Measurements from ENCODE around the gene SRGAP3.

The SRGAP3 gene

DNA sequence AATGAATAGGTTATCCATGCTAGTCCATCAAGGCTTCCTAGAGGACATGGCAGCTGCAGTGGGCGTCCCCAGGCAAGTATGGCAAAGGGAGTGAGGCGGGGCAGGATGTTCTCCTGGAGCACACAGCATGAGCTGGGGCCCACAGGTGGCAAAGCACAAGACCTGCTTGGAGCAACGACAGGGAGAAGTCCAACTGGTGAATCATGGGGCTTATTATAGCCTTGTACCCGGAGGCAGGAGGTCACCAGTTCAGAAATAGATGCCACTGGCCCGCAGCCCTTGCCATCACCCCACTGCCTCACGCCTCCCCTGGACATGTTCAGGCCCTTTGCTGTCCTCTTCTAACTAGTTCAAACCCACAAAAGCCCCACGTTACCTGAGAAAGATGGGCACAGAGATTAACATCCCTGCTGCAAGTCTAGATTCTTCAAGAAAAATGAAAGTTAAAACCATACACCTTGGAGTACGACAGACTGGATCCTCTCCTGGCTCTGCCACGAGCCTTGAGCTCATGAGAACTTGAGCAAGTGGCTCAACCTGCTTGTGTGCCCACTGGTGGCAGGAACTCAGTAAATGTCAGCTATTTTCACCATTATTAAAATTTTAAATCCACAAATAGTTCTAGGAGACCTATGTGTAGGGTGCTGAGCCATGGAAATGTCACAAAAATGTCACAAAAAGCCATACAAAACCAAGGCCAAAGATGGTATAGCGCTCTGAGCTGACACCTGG lies 1.8 kb upstream of the SRGAP3 start:
- FAIRE-seq: no peak

GRCh38 chr3:9250236-9250635 lies 790 bp upstream of the SRGAP3 start:
- no peak for FAIRE-seq

- no peak for FAIRE-seq
These were observed 749 bp downstream of the SRGAP3 start for GRCh38 chr3:9248522-9249271.

GRCh38 chr3:9247941-9248521 lies 1.4 kb downstream of the SRGAP3 start:
- no peak for FAIRE-seq

DNA sequence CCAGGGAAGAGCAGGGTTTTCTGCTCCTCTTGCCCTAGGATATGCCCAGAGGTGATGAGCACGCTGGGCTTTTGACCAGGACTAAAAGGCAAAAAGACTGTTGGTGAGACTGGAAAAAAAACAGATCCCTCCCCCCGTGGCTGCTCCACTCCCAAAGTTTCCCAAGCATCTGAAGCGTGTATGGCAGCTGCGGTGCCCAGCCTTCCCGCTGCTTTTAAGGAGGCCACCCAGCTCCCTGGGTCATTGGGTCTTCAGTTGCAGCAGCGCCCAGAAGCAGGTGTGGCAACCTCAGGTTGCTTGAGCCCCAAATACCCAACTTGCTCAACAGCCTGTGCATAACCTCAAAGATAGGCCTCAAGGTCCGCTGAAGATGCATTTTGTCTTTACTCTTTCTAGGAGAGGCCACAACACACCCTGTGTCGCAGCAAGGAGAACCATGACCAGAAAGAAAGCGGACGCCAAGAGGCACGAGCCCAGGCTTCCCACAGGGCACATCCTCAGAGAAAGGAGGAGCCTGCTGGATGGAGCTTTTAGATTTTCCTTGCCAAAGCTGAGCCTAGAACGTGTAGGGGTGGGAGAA lies 2.0 kb downstream of the SRGAP3 start:
- no peak for FAIRE-seq

DNA sequence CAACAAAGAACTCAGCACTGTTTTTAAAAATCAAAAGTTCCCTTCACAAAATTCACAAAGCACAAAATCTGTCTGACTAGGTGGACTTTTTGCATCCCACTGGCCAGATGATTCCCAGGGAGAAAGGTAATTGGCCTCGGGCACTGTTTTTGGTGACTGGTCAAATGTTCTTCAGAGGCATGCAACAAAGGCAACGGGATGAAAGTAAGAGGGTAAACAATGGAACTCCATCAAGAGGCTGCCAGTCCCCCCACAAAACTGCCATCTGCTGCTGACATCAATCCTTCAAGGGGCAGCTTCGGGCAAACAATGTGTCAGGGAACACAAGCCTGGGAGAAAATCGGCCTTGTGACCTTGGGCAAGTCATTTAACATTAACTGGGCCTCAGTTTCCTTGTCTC lies 3.3 kb downstream of the SRGAP3 start:
- FAIRE-seq: no peak

- FAIRE-seq: no peak
These were observed 4.8 kb downstream of the SRGAP3 start for GRCh38 chr3:9244495-9245183.

DNA sequence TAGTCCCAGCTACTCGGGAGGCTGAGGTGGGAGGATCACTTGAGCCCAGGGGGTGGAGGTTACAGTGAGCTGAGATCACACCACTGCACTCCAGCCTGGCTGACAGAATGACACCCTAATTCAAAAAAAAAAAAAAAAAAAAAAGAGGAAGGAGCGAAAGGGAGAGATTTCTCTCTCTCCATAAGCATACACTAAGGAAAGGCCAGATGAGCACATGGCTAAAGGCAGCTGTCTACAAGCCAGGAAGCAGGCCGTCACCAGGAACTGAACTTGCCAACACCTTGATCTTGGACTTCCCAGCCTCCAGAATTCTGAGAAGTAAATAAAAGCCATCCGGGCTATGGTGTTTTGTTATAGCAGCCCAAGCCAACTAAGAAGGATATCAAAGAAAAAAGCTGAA lies 7.5 kb downstream of the SRGAP3 start:
- FAIRE-seq: no peak

GRCh38 chr3:9239680-9240079 lies 9.8 kb downstream of the SRGAP3 start:
- FAIRE-seq: no peak

GRCh38 chr3:9238721-9239295 lies 10.6 kb downstream of the SRGAP3 start:
- FAIRE-seq: no peak

DNA sequence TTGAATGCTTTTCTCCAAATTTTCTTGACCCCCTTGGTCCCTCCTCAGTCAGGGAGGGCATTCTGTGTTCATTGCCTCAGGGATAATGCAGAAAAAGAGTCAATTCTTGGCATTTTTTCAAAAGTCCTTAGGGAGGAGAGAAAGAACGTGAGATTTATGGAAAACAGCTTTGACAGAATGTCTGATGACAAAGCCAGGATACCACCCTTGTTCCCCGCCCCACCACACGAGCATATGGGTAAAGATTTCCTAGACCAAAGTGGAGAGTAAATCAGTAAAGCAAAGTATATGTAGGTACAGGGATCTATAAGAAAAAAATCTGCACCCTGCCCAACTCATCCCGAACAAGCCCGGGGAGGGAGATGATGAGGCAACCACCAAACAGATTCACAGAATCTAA lies 11.2 kb downstream of the SRGAP3 start:
- FAIRE-seq: no peak

DNA sequence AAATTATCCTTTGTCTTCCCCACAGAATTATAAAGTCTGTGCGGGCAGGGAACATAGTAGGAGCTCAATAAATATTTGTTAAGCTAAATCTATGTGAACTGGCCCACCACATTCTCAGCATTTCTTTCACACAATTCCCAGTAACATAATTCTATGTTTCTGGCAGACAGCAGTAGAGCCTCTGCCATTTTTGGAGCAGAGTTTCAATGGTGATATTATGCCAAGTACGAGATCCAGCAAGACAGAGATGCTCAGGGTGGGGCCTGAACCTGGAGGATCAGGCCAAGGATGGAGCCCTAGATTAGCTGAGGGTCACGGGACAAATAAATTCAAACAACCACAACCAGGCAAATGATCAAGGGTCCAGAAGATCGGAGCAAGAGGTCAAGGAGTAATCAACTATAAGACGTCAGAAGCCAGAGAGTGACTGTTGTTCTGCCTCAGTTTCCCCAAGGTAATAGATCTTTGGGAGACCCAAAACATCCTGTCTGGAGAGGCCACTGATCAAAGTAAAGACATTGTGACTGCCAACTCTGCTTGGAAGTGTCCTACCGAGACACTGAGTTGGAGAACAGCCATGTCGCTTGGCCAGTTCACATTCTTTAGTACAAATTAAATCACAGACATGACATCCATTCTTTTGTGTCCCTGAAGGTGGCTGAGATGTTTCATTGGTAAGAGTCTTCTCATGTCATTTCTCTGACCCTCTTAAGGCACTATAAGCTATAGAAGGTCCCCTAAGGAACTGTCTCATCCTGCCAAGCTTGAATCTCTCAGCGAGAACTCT lies 15.4 kb downstream of the SRGAP3 start:
- no peak for FAIRE-seq

- no peak for FAIRE-seq
These were observed 16.3 kb downstream of the SRGAP3 start for GRCh38 chr3:9233101-9233500.

DNA sequence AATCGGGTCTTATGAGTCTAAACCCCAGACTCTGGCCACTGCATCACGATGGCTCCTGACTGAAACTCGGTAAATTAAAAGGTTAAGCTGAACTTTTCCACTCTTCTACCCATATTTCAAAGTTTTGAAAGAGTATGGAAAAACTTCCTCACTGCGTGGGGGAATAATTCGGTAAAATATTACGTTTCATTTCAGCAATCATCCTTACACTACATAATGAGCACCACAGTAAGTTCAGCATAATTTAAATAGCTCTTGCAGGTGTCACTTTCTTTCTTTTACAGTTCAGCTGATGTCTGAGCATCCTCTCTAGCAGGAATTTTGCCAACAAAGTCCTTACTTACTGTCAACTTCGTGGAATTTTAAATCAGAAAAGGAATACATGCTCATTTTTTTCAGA lies 17.5 kb downstream of the SRGAP3 start:
- no peak for FAIRE-seq

- FAIRE-seq: no peak
These were observed 18.0 kb downstream of the SRGAP3 start for GRCh38 chr3:9231471-9231870.

DNA sequence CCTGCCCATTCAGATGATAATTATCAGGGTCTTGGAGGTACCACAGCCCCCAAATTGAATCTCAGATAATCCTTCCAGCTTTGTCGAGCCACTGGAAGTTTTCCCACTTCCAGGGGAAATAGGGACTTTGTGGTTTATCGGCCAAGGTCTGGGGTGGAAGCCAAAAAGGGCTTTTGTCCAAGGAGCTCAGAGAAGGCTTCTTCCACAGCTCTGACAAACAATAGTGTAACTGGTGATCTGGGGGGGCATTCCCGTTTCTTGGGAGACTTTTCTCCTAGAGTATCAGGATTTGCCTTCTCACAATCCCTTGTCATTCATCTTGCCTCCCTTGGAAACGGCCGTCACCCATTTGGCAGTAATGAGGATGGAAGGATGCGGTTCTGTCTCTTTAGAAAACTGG lies 18.4 kb downstream of the SRGAP3 start:
- no peak for FAIRE-seq

DNA sequence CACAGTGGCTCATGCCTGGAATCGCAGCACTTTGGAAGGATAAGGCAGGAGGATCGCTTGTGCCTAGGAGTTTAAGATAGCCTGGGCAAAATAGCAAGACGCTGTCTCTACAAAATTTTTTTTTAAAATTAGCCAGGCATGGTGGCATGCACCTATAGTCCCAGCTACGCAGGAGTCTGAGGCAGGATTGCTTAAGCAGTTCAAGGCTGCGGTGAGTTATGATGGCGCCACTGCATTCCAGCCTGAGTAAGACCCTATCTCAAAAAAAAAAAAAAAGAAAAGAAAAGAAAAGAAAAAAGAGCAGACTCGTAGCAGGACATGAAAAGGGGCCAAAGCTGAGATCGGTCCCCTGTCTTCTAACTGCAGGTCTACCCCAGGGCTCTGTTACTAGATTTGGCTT lies 18.9 kb downstream of the SRGAP3 start:
- FAIRE-seq: no peak

GRCh38 chr3:9229879-9230278 lies 19.6 kb downstream of the SRGAP3 start:
- FAIRE-seq: no peak

GRCh38 chr3:9229325-9229724 lies 20.1 kb downstream of the SRGAP3 start:
- FAIRE-seq: no peak

- FAIRE-seq: no peak
These were observed 23.1 kb downstream of the SRGAP3 start for GRCh38 chr3:9226326-9226725.

- FAIRE-seq: no peak
These were observed 24.2 kb downstream of the SRGAP3 start for GRCh38 chr3:9225268-9225667.

DNA sequence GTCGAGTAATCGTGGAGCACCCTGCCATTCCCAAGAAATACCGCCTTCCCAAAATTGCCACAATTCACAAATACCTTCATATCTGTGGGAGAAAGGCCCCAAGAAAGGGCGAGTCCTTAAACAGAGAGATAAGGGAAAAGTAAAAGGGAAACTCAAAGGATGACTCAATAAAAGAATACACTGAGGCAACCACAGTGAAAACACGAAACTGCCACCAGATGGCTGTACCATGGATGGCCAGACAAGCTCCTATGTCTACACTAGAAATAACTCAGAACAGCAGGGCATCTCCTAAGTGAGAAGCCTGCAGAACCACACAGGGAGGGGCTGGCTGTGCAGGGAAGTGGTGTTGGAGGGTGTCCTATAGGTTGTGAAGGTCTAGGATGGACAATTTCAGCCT lies 25.0 kb downstream of the SRGAP3 start:
- no peak for FAIRE-seq

Measured in colon (tissue), 2 donors.